Kidney (tissue), 14 donors: Measurements from ENCODE around the gene PTPRG. TPM values are rescaled to one million over a fixed set of nuclear protein-coding genes. Genes with fewer than 3 reads are reported as not detected.

Experiments
- DNase-seq, 5 donors: peaks; one replicate each; pipeline ENCODE4 v3.0.0-alpha.2; 2013 to 2020
- FAIRE-seq: peaks from 2 replicates; lab custom pipeline; 2012; peaks lifted over from hg19 to GRCh38; lab: Jason Lieb, UNC
- H3K27ac ChIP-seq, 2 donors: one replicate each; pipeline ENCODE4 v1.7.0; 2013; ENCODE audit warnings: low read depth in 2 of 2, low read length in 2 of 2, inconsistent platforms in 1 of 2
- H3K27me3 ChIP-seq: one replicate; pipeline ENCODE4 v1.7.1; 2013; ENCODE audit warnings: low read length, inconsistent platforms; ENCODE audit not compliant: control insufficient read depth, insufficient read depth
- H3K36me3 ChIP-seq, 3 donors: one replicate each; pipeline versions ENCODE4 v1.7.0 to v1.7.1; 2013; ENCODE audit warnings: low read length in 3 of 3, control low read depth in 1 of 3, inconsistent platforms in 1 of 3; ENCODE audit not compliant: insufficient read depth in 3 of 3, control insufficient read depth in 2 of 3
- H3K4me1 ChIP-seq, 3 donors: one replicate each; pipeline versions ENCODE4 v1.7.0 to v1.7.1; 2013; ENCODE audit warnings: low read length in 3 of 3, inconsistent platforms in 1 of 3, low read depth in 1 of 3; ENCODE audit not compliant: control insufficient read depth in 2 of 3, insufficient read depth in 2 of 3
- H3K4me3 ChIP-seq, 3 donors: one replicate each; pipeline versions ENCODE4 v1.7.0 to v1.8.1; 2013; ENCODE audit warnings: low read length in 3 of 3, control low read depth in 1 of 3, inconsistent platforms in 1 of 3
- H3K9ac ChIP-seq, 3 donors: one replicate each; pipeline versions ENCODE4 v1.7.0 to v1.7.1; 2013; ENCODE audit warnings: low read length in 3 of 3, control low read depth in 1 of 3, inconsistent platforms in 1 of 3
- H3K9me3 ChIP-seq, 3 donors: one replicate each; pipeline versions ENCODE4 v1.7.0 to v1.7.1; 2013; ENCODE audit warnings: low read length in 3 of 3, control low read depth in 1 of 3, inconsistent platforms in 1 of 3; ENCODE audit not compliant: control insufficient read depth in 2 of 3, insufficient read depth in 1 of 3
- CTCF ChIP-seq: IDR thresholded peaks from 3 replicates; pipeline ENCODE4 v1.5.1; 2012; ENCODE audit warnings: mild to moderate bottlenecking, moderate library complexity, borderline replicate concordance; ENCODE audit not compliant: insufficient read depth; ENCODE audit errors: extremely low read depth
- intact Hi-C: fragments of 100-400 bp; cut with DNase I; formaldehyde crosslinking; loops from one replicate; pipeline ENCODE4 v1.11.1; 2022
- polyA plus RNA-seq: library from polyadenylated mRNA; stranded (reverse); fragments of 350-450 nt; fragmentation: Illumina TruSeq; extraction: RNeasy Lipid Tissue Mini Kit (QIAGEN cat#74804); gene quantifications from one replicate; pipeline ENCODE4 v1.2.3, GENCODE V29; 2014; ENCODE audit warnings: low read depth, low replicate concordance; ENCODE audit not compliant: insufficient read depth
- total RNA-seq: library from RNA; stranded (reverse); fragmentation: NEBNext Ultra II Directional; extraction: Animal tissue kit (Norgen Biotek cat#: 25700); gene quantifications from one replicate; pipeline ENCODE4 v1.2.1, GENCODE V29; 2021
- donor health status: control.
- donor health status: control.
- donor health status: control.
- donor health status: control.
- donor health status: control.
- donor health status: DM: yes; HTN: yes; CAD: no.
- donor health status: Normal renal cell carcinoma (clear cell type).

Gene PTPRG
- total and polyA plus RNA-seq, 2 donors from 2014 or later: 9.2 to 154 TPM

GRCh38 chr3:61667814-61668213 lies 106.4 kb downstream of the PTPRG start:
- Histone ChIP-seq H3K27ac (no peak overlapping the region), H3K4me1 (peaks cover 0 to 3% (median 0%) of the 10 kb centered on the region in 3 donors), H3K9ac (no peak overlapping the region), H3K36me3 (no peaks in the 10 kb centered on the region), H3K27me3 (no peaks in the 10 kb centered on the region), H3K9me3 (no peaks in the 10 kb centered on the region), H3K4me3 (no peak overlapping the region)
- DNase-seq (no peak), FAIRE-seq (no peak)
- intact Hi-C loops: no loop called here
- no peak for TF ChIP-seq CTCF

GRCh38 chr3:61668317-61668864 lies 107.0 kb downstream of the PTPRG start:
- Histone ChIP-seq H3K4me3 (no peak overlapping the region), H3K36me3 (no peaks in the 10 kb centered on the region)

GRCh38 chr3:61669203-61669602 lies 107.8 kb downstream of the PTPRG start:
- no peak for DNase-seq
- Histone ChIP-seq H3K9me3 (no peaks in the 10 kb centered on the region), H3K9ac (no peak overlapping the region), H3K4me3 (no peak overlapping the region), H3K36me3 (no peaks in the 10 kb centered on the region), H3K27ac (no peak overlapping the region), H3K4me1 (peaks cover 0 to 3% (median 0%) of the 10 kb centered on the region in 3 donors), H3K27me3 (no peaks in the 10 kb centered on the region)
- no peak for TF ChIP-seq CTCF
- intact Hi-C loops: no loop called here
- no peak for FAIRE-seq

More at GRCh38 chr3:61668317-61668864, 107.0 kb downstream of the PTPRG start:
- Histone ChIP-seq H3K27ac (no peak overlapping the region), H3K27me3 (no peaks in the 10 kb centered on the region), H3K4me1 (peaks cover 0 to 3% (median 0%) of the 10 kb centered on the region in 3 donors), H3K9ac (no peak overlapping the region), H3K9me3 (no peaks in the 10 kb centered on the region)
- no peak for DNase-seq
- no peak for FAIRE-seq
- intact Hi-C loops: no loop called here
- TF ChIP-seq CTCF: no peak
